Ecto neural progenitor cell (in vitro differentiated cells): Measurements from ENCODE around the gene ZNF280C.
"Not testable (repeated sequence)": the region's sequence is repeated elsewhere in the genome, so short reads cannot be mapped to it uniquely, and the experiment has no call there.

Experiments used
- DNase-seq: peaks from one replicate; pipeline ENCODE4 v3.0.0-alpha.2; 2018; ENCODE audit warnings: low spot score

Gene ZNF280C

GRCh38 chrX:130260316-130260715 lies 8.4 kb downstream of the ZNF280C start:
- DNase-seq: no peak

GRCh38 chrX:130253916-130254315 lies 14.8 kb downstream of the ZNF280C start:
- no peak for DNase-seq

- DNase-seq: no peak
Measured at GRCh38 chrX:130251671-130252070, 17.0 kb downstream of the ZNF280C start.

- no peak for DNase-seq
Measured at GRCh38 chrX:130247996-130248395, 20.7 kb downstream of the ZNF280C start.

GRCh38 chrX:130246084-130246483 lies 22.6 kb downstream of the ZNF280C start:
- no peak for DNase-seq

GRCh38 chrX:130245441-130245840 lies 23.3 kb downstream of the ZNF280C start:
- DNase-seq: no peak

- not testable (repeated sequence) for DNase-seq
Measured at GRCh38 chrX:130231184-130231583, 37.5 kb downstream of the ZNF280C start.

GRCh38 chrX:130228871-130229270 lies 39.8 kb downstream of the ZNF280C start:
- DNase-seq: no peak

GRCh38 chrX:130224810-130225209 lies 43.9 kb downstream of the ZNF280C start:
- no peak for DNase-seq

- no peak for DNase-seq
Measured at GRCh38 chrX:130216320-130216719, 52.4 kb downstream of the ZNF280C start.

GRCh38 chrX:130213376-130213775 lies 55.3 kb downstream of the ZNF280C start:
- DNase-seq: no peak

GRCh38 chrX:130212371-130212770 lies 56.3 kb downstream of the ZNF280C start:
- no peak for DNase-seq

GRCh38 chrX:130211415-130212186 lies 57.1 kb downstream of the ZNF280C start:
- no peak for DNase-seq

- DNase-seq: no peak
Measured at GRCh38 chrX:130204647-130205046, 64.1 kb downstream of the ZNF280C start.

GRCh38 chrX:130197464-130197863 lies 71.2 kb downstream of the ZNF280C start:
- DNase-seq: no peak

- DNase-seq: no peak
Measured at GRCh38 chrX:130196466-130196865, 72.2 kb downstream of the ZNF280C start.

GRCh38 chrX:130190801-130191200 lies 77.9 kb downstream of the ZNF280C start:
- DNase-seq: no peak

GRCh38 chrX:130186651-130187050 lies 82.0 kb downstream of the ZNF280C start:
- no peak for DNase-seq

GRCh38 chrX:130184857-130185256 lies 83.8 kb downstream of the ZNF280C start:
- DNase-seq: no peak

GRCh38 chrX:130184168-130184567 lies 84.5 kb downstream of the ZNF280C start:
- DNase-seq: no peak

- no peak for DNase-seq
Measured at GRCh38 chrX:130179579-130180215, 89.0 kb downstream of the ZNF280C start.

- no peak for DNase-seq
Measured at GRCh38 chrX:130179170-130179569, 89.5 kb downstream of the ZNF280C start.

GRCh38 chrX:130176942-130177341 lies 91.8 kb downstream of the ZNF280C start:
- no peak for DNase-seq

GRCh38 chrX:130176354-130176776 lies 92.3 kb downstream of the ZNF280C start:
- no peak for DNase-seq
